Progenitor cell of endocrine pancreas (in vitro differentiated cells): ENCODE measurements around the gene KCNK3. TPM values are rescaled to one million over a fixed set of nuclear protein-coding genes. Genes with fewer than 3 reads are reported as not detected.

Experiments
- DNase-seq: peaks from one replicate; pipeline ENCODE4 v3.0.0; 2021; ENCODE audit warnings: low spot score; ENCODE audit not compliant: unreplicated experiment
- H3K27ac Mint-ChIP-seq: 2 replicates; pipeline ENCODE4 v1.8.0; 2021; ENCODE audit warnings: mild to moderate bottlenecking, moderate library complexity, mixed read lengths
- H3K27me3 Mint-ChIP-seq: 2 replicates; pipeline ENCODE4 v1.8.0; 2021; ENCODE audit warnings: mixed read lengths
- H3K36me3 Mint-ChIP-seq: 2 replicates; pipeline ENCODE4 v1.8.0; 2022; ENCODE audit warnings: mixed read lengths; ENCODE audit not compliant: insufficient read depth
- H3K4me1 Mint-ChIP-seq: 2 replicates; pipeline ENCODE4 v1.8.0; 2021; ENCODE audit warnings: low read depth, mixed read lengths
- H3K4me3 Mint-ChIP-seq: 2 replicates; pipeline ENCODE4 v1.8.0; 2021; ENCODE audit warnings: low read depth, mild to moderate bottlenecking, moderate library complexity, mixed read lengths
- H3K9me3 Mint-ChIP-seq: 2 replicates; pipeline ENCODE4 v1.8.0; 2021; ENCODE audit warnings: low read depth, mixed read lengths
- CTCF ChIP-seq: fragments of 200-600 bp; sonication (generic); IDR thresholded peaks from one replicate; pipeline ENCODE4 v1.5.0; 2021; ENCODE audit warnings: antibody characterized with exemption, mild to moderate bottlenecking; ENCODE audit not compliant: unreplicated experiment
- total RNA-seq: library from RNA; stranded (reverse); gene quantifications from 2 replicates; pipeline ENCODE4 v1.2.1, GENCODE V29; 2021

Gene KCNK3
- total RNA-seq, 1 donor from 2014 or later: 1.5 TPM

GRCh38 chr2:26678035-26678434 is 14.5 kb upstream of the KCNK3 start:
- Mint-ChIP-seq H3K36me3 (no peaks in the 10 kb centered on the region), H3K4me3 (no peak overlapping the region), H3K4me1 (no peaks in the 10 kb centered on the region), H3K27ac (no peak overlapping the region), H3K27me3 (peaks cover 32% of the 10 kb centered on the region), H3K9me3 (no peaks in the 10 kb centered on the region)
- TF ChIP-seq CTCF: no peak
- DNase-seq: no peak

- TF ChIP-seq CTCF: no peak
- H3K4me1 Mint-ChIP-seq: no peaks in the 10 kb centered on the region
- no peak for DNase-seq
- peaks cover 26% of the 10 kb centered on the region for H3K27me3 Mint-ChIP-seq
- no peak overlapping the region for H3K4me3 Mint-ChIP-seq
- H3K27ac Mint-ChIP-seq: no peak overlapping the region
- no peaks in the 10 kb centered on the region for H3K36me3 Mint-ChIP-seq
- H3K9me3 Mint-ChIP-seq: no peaks in the 10 kb centered on the region
Observed at GRCh38 chr2:26679867-26680266, 12.7 kb upstream of the KCNK3 start.

GRCh38 chr2:26681656-26682055 is 10.9 kb upstream of the KCNK3 start:
- peaks cover 12% of the 10 kb centered on the region for H3K4me1 Mint-ChIP-seq
- no peak overlapping the region for H3K27ac Mint-ChIP-seq
- H3K27me3 Mint-ChIP-seq: peaks cover 26% of the 10 kb centered on the region
- no peak overlapping the region for H3K4me3 Mint-ChIP-seq
- H3K9me3 Mint-ChIP-seq: no peaks in the 10 kb centered on the region
- H3K36me3 Mint-ChIP-seq: no peaks in the 10 kb centered on the region
- no peak for DNase-seq
- no peak for TF ChIP-seq CTCF

- Mint-ChIP-seq H3K27me3 (peaks cover 26% of the 10 kb centered on the region), H3K36me3 (no peaks in the 10 kb centered on the region), H3K27ac (no peak overlapping the region), H3K4me3 (no peak overlapping the region), H3K4me1 (peaks cover 17% of the 10 kb centered on the region), H3K9me3 (no peaks in the 10 kb centered on the region)
- no peak for DNase-seq
- no peak for TF ChIP-seq CTCF
Observed at GRCh38 chr2:26682155-26682554, 10.4 kb upstream of the KCNK3 start.

GRCh38 chr2:26683583-26683982 is 8.9 kb upstream of the KCNK3 start:
- DNase-seq: no peak
- Mint-ChIP-seq H3K4me3 (no peak overlapping the region), H3K9me3 (no peaks in the 10 kb centered on the region), H3K27ac (no peak overlapping the region), H3K4me1 (peaks cover 31% of the 10 kb centered on the region), H3K27me3 (peaks cover 19% of the 10 kb centered on the region), H3K36me3 (no peaks in the 10 kb centered on the region)
- TF ChIP-seq CTCF: no peak

GRCh38 chr2:26685341-26685740 is 7.2 kb upstream of the KCNK3 start:
- Mint-ChIP-seq H3K4me3 (no peak overlapping the region), H3K36me3 (no peaks in the 10 kb centered on the region), H3K27ac (no peak overlapping the region), H3K4me1 (peaks cover 42% of the 10 kb centered on the region), H3K9me3 (no peaks in the 10 kb centered on the region), H3K27me3 (peaks cover 18% of the 10 kb centered on the region)
- no peak for DNase-seq
- TF ChIP-seq CTCF: no peak
